Measurements from ENCODE around the gene C9orf40.

The C9orf40 gene

DNA sequence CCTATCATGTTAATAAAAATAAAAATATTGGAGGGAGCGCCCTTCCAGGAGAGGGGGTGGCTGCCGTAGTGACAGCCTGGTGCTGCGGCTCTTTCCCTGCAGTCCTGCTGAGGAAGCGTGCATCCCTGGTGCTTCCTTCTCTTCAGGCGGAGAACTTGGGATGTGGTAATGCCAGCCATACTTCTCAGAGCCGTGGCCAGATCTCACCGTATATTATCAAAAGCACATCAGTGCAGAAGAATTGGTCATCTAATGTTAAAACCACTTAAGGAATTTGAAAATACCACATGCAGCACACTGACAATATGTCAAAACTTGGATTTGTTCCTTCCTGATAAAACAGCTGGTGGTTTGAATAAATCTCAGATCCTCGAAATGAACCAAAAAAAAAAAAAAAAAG is 17.7 kb downstream of the C9orf40 start:
- FAIRE-seq = no peak

DNA sequence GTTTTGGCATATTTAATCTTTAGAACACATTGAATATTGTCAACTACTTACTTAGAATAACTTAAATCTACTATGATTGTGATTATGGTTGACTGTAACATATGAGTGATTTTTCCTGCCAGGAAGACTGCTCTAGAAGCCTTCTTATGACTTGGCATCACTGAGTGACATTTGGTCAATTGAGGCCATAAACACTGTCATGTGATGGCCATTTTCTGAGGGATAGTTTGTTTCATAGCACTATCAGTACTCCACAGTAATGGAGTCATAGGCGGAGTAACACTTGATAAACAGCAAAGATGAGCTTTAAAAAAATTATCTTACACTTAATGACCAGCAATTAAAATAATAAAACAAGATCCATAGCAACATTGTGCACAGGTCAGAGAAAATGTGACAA is 31.0 kb downstream of the C9orf40 start:
- no peak for FAIRE-seq

DNA sequence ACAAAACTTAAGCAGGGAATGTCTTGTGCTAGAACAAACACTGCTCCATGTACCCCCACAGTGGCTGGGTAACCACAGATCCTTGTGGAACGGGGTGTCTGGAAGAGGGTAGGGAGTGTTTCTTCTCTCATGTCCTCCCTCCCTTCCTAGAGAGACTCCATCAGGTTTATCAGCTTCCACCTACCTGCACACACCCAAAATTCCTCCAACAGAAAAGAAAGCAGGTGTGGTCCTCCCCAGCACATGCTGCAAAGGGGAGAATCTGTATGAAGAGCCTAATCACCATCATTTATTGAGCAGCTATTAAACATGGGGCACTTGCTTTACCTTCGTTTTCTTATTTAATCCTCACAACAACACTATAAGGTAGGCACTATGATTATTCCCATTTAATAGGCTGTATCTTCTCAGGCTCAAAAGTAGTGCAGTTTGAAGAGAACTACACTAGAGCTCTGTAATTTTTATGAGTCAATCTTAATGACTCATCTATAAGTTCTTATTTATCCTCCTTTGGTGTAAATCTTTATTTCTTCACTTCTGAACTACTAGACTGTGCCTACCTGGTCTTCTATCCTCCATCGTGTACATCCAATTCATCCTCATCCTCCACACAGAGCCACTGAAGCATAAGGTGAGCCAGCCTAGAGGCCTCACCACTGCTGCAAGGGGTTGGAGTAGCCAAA is 31.6 kb downstream of the C9orf40 start:
- no peak for FAIRE-seq

DNA sequence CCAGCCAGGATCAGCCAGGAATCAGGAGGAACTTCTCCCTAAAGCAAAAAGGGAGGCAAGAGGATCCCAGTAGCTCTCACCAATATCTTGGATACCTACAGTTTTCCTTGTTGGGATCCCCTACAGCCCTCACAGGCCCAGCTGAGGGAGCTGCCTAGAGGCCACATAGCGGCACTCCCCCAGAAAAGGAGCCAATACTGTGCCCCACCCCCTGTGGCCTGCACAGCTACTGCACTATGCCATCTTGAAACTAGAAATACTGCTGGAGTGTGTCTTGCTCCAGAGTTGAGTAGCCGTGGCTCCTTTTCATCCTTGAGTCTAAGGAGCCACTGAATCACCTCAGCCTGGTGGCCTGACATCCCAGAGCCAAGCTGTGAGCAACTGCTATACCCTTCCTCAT is 42.7 kb downstream of the C9orf40 start:
- FAIRE-seq = no peak

DNA sequence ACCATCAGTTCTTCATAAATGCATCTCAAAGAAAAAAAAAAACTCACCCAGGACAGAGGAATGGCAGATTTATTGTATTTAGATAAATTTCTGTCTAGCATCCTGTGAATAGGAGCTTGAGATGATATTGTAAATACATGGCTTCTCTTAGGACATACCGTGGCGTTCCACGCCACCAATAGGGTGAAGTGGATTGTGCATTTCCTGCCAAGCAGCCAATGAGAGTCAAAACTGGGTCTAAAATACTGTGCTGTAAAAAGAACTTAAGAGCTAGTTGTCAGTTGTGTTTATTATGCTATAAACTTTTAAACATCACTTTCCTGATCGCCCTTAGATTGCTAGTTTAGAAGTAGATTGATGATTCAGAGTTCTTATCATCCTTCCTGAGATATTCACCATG is 44.0 kb downstream of the C9orf40 start:
- FAIRE-seq = no peak

DNA sequence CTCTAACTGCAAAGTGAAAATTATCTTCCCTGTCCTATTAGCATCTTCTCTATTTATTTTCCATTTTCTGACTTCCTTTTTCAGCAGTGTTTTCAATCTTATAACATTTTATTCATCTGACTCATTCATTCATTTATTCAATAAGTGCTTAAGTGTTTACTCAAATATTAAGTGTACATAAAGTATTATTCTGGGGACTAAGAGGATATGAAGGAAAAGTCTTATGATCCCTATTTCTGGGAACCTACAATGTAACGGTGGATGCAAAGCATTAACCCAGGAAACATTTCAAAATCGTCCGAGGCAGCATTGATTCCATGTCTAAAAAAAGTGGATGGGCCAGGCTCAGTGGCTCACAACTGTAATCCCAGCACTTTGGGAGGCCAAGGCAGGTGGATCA is 45.6 kb downstream of the C9orf40 start:
- FAIRE-seq = no peak

DNA sequence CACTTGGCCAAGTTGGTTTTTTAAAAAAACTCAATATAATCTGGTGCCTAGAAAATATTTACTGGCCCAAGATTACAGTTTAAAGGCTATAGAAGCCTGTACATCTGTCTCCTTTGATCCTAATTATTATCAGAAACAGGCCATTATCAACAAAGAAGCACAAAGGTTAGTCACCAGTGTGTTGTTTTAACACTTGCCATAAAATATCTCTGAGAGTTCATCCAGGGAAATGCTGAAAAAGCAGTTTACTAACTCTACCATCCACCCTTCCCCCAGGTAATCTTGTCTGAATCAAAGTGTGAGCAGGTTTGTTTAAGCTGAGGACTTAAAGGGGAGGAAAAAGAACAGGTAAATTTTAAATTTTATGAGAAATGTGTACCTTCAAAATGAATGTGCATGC is 51.7 kb downstream of the C9orf40 start:
- FAIRE-seq = no peak
